Adrenal gland (tissue), 12 donors: ENCODE results near the gene MRPL18. TPM values are rescaled to one million over a fixed set of nuclear protein-coding genes. Genes with fewer than 3 reads are reported as not detected.

Experiments
- DNase-seq, 7 donors: peaks; one replicate each; pipeline ENCODE4 v3.0.0-alpha.2; 2019 to 2020
- H3K27ac ChIP-seq, 5 donors: fragments of 200-600 bp; sonication (generic) in 4 of 5; 1 replicate in 3 of 5; 2 replicates in 2 of 5; pipeline versions ENCODE4 v1.5.1 to v1.8.0; 2016 to 2020; ENCODE audit warnings: mild to moderate bottlenecking in 1 of 5
- H3K27me3 ChIP-seq: fragments of 200-600 bp; 2 replicates; pipeline ENCODE4 v1.8.0; 2021
- H3K36me3 ChIP-seq, 2 donors: fragments of 200-600 bp; replicated peaks in 1 of 2; 1 replicate in 1 of 2; 2 replicates in 1 of 2; pipeline versions ENCODE4 v1.5.1 to v1.8.0; 2018 to 2022
- H3K4me1 ChIP-seq, 2 donors: fragments of 200-600 bp; replicated peaks in 1 of 2; 1 replicate in 1 of 2; 2 replicates in 1 of 2; pipeline versions ENCODE4 v1.5.1 to v1.8.0; 2018 to 2021
- H3K4me3 ChIP-seq, 4 donors: fragments of 200-600 bp; sonication (generic) in 3 of 4; one replicate each; pipeline ENCODE4 v1.5.1; 2016 to 2018
- H3K9me3 ChIP-seq, 3 donors: fragments of 200-600 bp; sonication (generic) in 1 of 3; replicated peaks in 1 of 3; 1 replicate in 2 of 3; 2 replicates in 1 of 3; pipeline versions ENCODE4 v1.5.1 to v1.8.0; 2016 to 2021
- POLR2A ChIP-seq, 2 donors: fragments of 450-650 bp; IDR thresholded peaks; one replicate each; pipeline ENCODE4 v1.6.1; 2017; ENCODE audit warnings: antibody characterized with exemption in 2 of 2, mild to moderate bottlenecking in 2 of 2, moderate library complexity in 1 of 2
- whole genome bisulfite sequencing, 4 donors: extraction: QIAGEN DNeasy Blood & Tissue Kit in 2 of 4; methylation state at CpG; one replicate each; pipeline versions ENCODE4 v1.1.5 to v1.1.7; 2013 to 2017; 5-methylcytosine and 5-hydroxymethylcytosine counted together
- intact Hi-C, 2 donors: fragments of 100-400 bp; cut with DNase I; formaldehyde crosslinking; loops; one replicate each; pipeline versions ENCODE4 v1.14.1 to v1.15.0; 2022 to 2023
- polyA plus RNA-seq, 3 donors: library from polyadenylated mRNA; stranded (reverse); fragments of 200-250 nt in 2 of 3; fragments of 350-450 nt in 1 of 3; fragmentation: Illumina TruSeq in 1 of 3; extraction: RNeasy Lipid Tissue Mini Kit (QIAGEN cat#74804) in 1 of 3; gene quantifications; one replicate each; pipeline ENCODE4 v1.2.3, GENCODE V29; 2013 to 2014
- total RNA-seq, 9 donors: library from RNA; depleted of rRNA in 4 of 9; stranded (reverse); fragments of >200 nt in 4 of 9; fragments of 120-200 nt in 1 of 9; fragmentation: NEBNext Ultra II Directional in 1 of 9; extraction: Animal tissue kit (Norgen Biotek cat#: 25700) in 1 of 9; gene quantifications; one replicate each; pipeline versions ENCODE4 v1.1.0 to v1.2.4, GENCODE V29; 2013 to 2023
- TF ChIP-seq, protein P1 (sequence below), 6 experiments: fragments of 450-650 bp in 4 of 6; fragments of 200-600 bp in 2 of 6; sonication (generic) in 1 of 6; IDR thresholded peaks; 1 replicate in 5 of 6; 2 replicates in 1 of 6; pipeline versions ENCODE4 v1.5.1 to v1.8.0; 2016 to 2021; ENCODE audit warnings: antibody characterized with exemption in 6 of 6, mild to moderate bottlenecking in 2 of 6, moderate library complexity in 1 of 6
- donor health status: healthy with polysubstance abuse.
- donor health status: Bipolar disorder and iron deficiency.
- donor health status: DM: yes; HTN: yes; CAD: no.
- donor health status: DM: no; HTN: no; CAD: no.
- donor health status: DM: no; HTN: no; CAD: no.
- donor health status: DM: yes; HTN: yes; CAD: no.

MRPL18 gene
- total and polyA plus RNA-seq, 12 donors = 63.7 to 199 (median 99.3) TPM

DNA sequence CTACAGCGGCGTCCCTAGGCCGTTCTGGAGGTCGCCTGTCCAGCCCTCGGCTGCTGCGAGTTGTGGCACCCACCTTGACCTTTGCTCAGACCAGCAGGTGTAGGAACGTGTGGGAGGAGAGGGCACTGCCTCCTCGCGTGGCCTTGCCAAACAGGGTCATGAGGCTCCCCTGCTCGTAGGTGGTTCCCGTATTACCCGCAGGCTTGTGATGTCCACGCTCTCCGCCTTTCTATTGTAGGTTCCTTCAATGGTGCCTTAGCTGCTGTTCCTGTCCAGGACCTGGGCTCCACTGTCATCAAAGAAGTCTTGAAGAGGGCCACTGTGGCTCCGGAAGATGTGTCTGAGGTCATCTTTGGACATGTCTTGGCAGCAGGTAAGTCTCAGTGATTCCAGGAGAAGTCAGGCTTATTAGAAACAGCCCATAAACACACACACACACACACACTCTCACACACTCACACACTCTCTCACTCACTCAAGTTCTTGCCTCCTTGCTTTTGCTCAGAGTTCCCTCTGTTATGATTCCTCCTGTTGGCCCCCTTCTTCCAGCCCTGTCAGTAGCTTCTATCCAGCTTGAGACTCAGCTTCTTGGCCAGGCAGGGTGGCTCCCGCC, 27.5 kb upstream of the MRPL18 start:
- H3K36me3 ChIP-seq = peaks cover 0 to 25% of the 10 kb centered on the region in 2 donors
- peak overlapping the region in 3 of 4 donors; percentile 30 to 91 (median 87) for H3K4me3 ChIP-seq
- no peaks in the 10 kb centered on the region for H3K9me3 ChIP-seq
- no peaks in the 10 kb centered on the region for H3K27me3 ChIP-seq
- WGBS, 4 donors = 11 to 78% (median 28%) methylated on average over 2 to 16 of the region's 16 CpGs
- H3K4me1 ChIP-seq = peaks cover 6 to 24% of the 10 kb centered on the region in 2 donors
- TF ChIP-seq, protein P1, sequence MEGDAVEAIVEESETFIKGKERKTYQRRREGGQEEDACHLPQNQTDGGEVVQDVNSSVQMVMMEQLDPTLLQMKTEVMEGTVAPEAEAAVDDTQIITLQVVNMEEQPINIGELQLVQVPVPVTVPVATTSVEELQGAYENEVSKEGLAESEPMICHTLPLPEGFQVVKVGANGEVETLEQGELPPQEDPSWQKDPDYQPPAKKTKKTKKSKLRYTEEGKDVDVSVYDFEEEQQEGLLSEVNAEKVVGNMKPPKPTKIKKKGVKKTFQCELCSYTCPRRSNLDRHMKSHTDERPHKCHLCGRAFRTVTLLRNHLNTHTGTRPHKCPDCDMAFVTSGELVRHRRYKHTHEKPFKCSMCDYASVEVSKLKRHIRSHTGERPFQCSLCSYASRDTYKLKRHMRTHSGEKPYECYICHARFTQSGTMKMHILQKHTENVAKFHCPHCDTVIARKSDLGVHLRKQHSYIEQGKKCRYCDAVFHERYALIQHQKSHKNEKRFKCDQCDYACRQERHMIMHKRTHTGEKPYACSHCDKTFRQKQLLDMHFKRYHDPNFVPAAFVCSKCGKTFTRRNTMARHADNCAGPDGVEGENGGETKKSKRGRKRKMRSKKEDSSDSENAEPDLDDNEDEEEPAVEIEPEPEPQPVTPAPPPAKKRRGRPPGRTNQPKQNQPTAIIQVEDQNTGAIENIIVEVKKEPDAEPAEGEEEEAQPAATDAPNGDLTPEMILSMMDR (IDR thresholded peaks at IDR 0.05) = no peak
- TF ChIP-seq POLR2A (IDR thresholded peaks at IDR 0.05) = no peak
- peak in 5 of 7 donors; percentile 35 to 65 (median 49) for DNase-seq
- H3K27ac ChIP-seq = peak overlapping the region; percentile 99 to 100 (median 99)
- intact Hi-C loops = loop anchor here in 1 of 2 donors (10.0 kb wide), 1 partner anchor 68 kb away; the partner anchor contains the start of gene SOD2

DNA sequence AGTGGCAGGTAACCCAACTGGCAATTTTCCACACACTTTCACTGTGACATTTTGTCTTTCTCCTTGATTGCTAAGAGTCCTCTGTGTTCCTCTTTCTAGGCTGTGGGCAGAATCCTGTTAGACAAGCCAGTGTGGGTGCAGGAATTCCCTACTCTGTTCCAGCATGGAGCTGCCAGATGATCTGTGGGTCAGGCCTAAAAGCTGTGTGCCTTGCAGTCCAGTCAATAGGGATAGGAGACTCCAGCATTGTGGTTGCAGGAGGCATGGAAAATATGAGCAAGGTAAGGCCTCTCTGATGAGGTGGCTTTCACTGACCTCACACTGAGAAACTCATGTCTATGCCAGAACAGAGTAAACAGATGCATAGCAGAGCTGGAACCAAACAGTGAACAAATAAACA, 23.4 kb upstream of the MRPL18 start:
- no peak for DNase-seq
- no peak overlapping the region for H3K4me3 ChIP-seq
- no peak overlapping the region for H3K27ac ChIP-seq
- no peaks in the 10 kb centered on the region for H3K27me3 ChIP-seq
- no peaks in the 10 kb centered on the region for H3K9me3 ChIP-seq
- intact Hi-C loops = loop anchor here in 1 of 2 donors (10.0 kb wide), 1 partner anchor 72 kb away; the partner anchor contains the start of gene SOD2
- TF ChIP-seq, protein P1 (IDR thresholded peaks at IDR 0.05) = no peak
- no peak for TF ChIP-seq POLR2A (IDR thresholded peaks at IDR 0.05)
- H3K4me1 ChIP-seq = peaks cover 0 to 13% of the 10 kb centered on the region in 2 donors
- H3K36me3 ChIP-seq = peaks cover 0 to 33% of the 10 kb centered on the region in 2 donors

GRCh38 chr6:159769470-159769869, 20.8 kb upstream of the MRPL18 start:
- peaks cover 0 to 31% of the 10 kb centered on the region in 2 donors for H3K36me3 ChIP-seq
- intact Hi-C loops = loop anchor here in 1 of 2 donors (10.0 kb wide), 1 partner anchor 75 kb away; the partner anchor contains the start of gene SOD2

DNA sequence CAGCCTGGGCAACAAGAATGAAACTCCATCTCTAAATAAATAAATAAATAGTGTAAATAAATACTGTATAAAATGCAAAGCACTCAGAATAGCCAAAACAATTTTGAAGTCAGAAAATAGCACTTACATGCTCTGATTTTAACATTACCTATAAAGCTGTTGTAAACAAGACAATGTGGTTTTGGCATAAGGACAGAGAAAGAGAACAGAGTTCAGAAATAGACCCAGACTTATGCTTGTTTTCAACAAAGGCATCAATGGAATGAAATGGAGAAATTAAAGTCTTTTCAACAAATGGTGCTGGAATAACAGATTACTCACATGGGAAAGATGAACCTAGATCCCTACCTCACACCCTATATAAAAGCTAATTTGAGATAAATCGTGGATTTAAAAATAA, 18.1 kb upstream of the MRPL18 start:
- Histone ChIP-seq H3K4me1 (no peaks in the 10 kb centered on the region), H3K9me3 (no peaks in the 10 kb centered on the region), H3K4me3 (no peak overlapping the region), H3K36me3 (peaks cover 0 to 29% of the 10 kb centered on the region in 2 donors), H3K27ac (no peak overlapping the region), H3K27me3 (no peaks in the 10 kb centered on the region)
- 0 to 57% (median 29%) methylated on average over 1 of the region's 1 CpG for WGBS, 4 donors
- no peak for DNase-seq
- intact Hi-C loops = no loop called here
- TF ChIP-seq, protein P1 (IDR thresholded peaks at IDR 0.05) = no peak
- TF ChIP-seq POLR2A (IDR thresholded peaks at IDR 0.05) = no peak

More at GRCh38 chr6:159769470-159769869, 20.8 kb upstream of the MRPL18 start:
- Histone ChIP-seq H3K4me3 (no peak overlapping the region), H3K9me3 (no peaks in the 10 kb centered on the region), H3K27me3 (no peaks in the 10 kb centered on the region), H3K27ac (no peak overlapping the region), H3K4me1 (peaks cover 0 to 3% of the 10 kb centered on the region in 2 donors)
- no peak for DNase-seq
- TF ChIP-seq, protein P1 (IDR thresholded peaks at IDR 0.05) = no peak
- no peak for TF ChIP-seq POLR2A (IDR thresholded peaks at IDR 0.05)
